Activated CD8-positive, alpha-beta memory T cell treated with anti-CD3 and anti-CD28 coated beads, Interleukin-2, amount 50 U/mL, for 1 hour (primary cell): ENCODE measurements around the gene NFIX.

Source experiments
- DNase-seq: peaks from one replicate; pipeline ENCODE4 v3.0.0-alpha.2; 2020; ENCODE audit errors: extremely low read depth

NFIX gene

GRCh38 chr19:13127051-13127450 is 131.8 kb downstream of the NFIX start:
- no peak for DNase-seq

- no peak for DNase-seq
Observed at GRCh38 chr19:13127811-13128575, 132.7 kb downstream of the NFIX start.

- no peak for DNase-seq
Observed at GRCh38 chr19:13128583-13128982, 133.3 kb downstream of the NFIX start.

GRCh38 chr19:13129384-13129783 is 134.1 kb downstream of the NFIX start:
- no peak for DNase-seq

- DNase-seq: no peak
Observed at GRCh38 chr19:13130886-13131490, 135.7 kb downstream of the NFIX start.

GRCh38 chr19:13132471-13133180 is 137.4 kb downstream of the NFIX start:
- DNase-seq: no peak

GRCh38 chr19:13133241-13133870 is 138.1 kb downstream of the NFIX start:
- no peak for DNase-seq

GRCh38 chr19:13134626-13135025 is 139.4 kb downstream of the NFIX start:
- DNase-seq: no peak

- DNase-seq: no peak
Observed at GRCh38 chr19:13135068-13136062, 140.1 kb downstream of the NFIX start.

- no peak for DNase-seq
Observed at GRCh38 chr19:13137290-13137794, 142.1 kb downstream of the NFIX start.

GRCh38 chr19:13138171-13138915 is 143.1 kb downstream of the NFIX start:
- no peak for DNase-seq

- no peak for DNase-seq
Observed at GRCh38 chr19:13138916-13139198, 143.6 kb downstream of the NFIX start.

GRCh38 chr19:13139633-13140311 is 144.5 kb downstream of the NFIX start:
- DNase-seq: no peak

GRCh38 chr19:13146763-13147563 is 151.7 kb downstream of the NFIX start:
- DNase-seq: no peak
